ENCODE data around the gene SCYL1. TPM values are rescaled to one million over a fixed set of nuclear protein-coding genes. Genes with fewer than 3 reads are reported as not detected.

The SCYL1 gene
- total RNA-seq, 1 experiment from 2014 or later, result 104 TPM

DNA sequence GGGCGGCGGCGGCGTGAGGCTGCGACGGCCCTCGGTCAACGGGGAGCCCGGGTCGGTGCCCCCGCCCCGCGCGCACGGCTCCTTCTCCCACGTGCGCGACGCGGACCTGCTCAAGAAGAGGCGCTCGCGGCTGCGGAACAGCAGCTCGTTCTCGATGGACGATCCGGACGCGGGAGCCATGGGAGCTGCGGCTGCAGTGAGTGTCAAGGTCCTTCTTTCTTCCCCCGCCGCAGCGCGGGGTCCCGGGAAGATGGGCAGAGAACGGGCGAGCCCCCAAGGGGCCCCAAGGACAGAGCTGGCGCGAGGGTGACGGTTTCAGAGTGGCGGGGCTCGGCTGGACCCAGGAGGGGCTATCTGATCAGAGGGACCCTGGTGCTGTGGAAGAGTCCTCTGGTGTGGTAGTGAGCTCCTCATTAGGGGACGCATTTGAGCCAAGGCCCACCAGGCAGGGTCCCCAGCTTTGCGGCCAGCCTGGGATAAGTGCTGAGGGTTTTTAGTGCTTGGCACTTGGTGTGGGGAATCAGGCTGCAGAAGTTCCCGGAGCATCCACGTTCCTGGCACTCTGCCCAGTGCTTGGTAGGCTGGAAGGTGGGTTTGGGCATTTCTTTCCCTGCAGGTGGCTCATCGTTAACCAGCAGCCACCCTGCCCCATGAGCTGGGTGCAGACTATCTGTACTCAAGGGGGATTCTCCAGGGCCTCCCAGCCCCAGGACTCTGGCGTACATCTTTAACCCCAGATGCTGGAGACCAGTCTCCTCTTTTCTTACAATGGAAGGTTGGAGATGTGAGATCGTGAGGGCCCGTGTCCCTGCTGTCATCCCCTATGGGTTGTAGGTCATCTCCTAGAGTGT, 60.7 kb downstream of the SCYL1 start:
- ATAC-seq (no peak), DNase-seq (ENCODE audit: low read depth, low spot score) (no peak)
- no peak overlapping the region for H3K4me2 ChIP-seq (ENCODE audit: low read length)
- H3K4me3 ChIP-seq (replicated peaks in 1 of 2; ENCODE audit: low read depth in 1 of 2, low read length in 2 of 2), result no peak overlapping the region
- H4K20me1 ChIP-seq (ENCODE audit: insufficient read depth), result no peaks in the 10 kb centered on the region
- no peak overlapping the region for H3K9ac ChIP-seq (ENCODE audit: low read length)
- H2AFZ ChIP-seq (ENCODE audit: low read depth, low read length, poor library complexity, severe bottlenecking), result no peak overlapping the region
- no TSS peak for BruUV-seq (replicated peaks)
- H3K9me3 ChIP-seq (ENCODE audit: control insufficient read depth in 1 of 2, insufficient read depth in 1 of 2, low read depth in 1 of 2, low read length in 2 of 2), result no peaks in the 10 kb centered on the region
- ChIA-PET RAD21 (ENCODE audit: low non-redundant PET in 1 of 2, low total read pairs in 2 of 2, uncharacterized antibody in 2 of 2, unreplicated experiment in 2 of 2) (no interaction called here), CTCF (interaction anchor here (0.9 to 1.2 kb wide), 3 partner anchors 8 to 45 kb away, joined by 3 to 6 read pairs (median 3); no protein-coding TSS in a partner anchor), POLR2A (interaction anchor here (0.9 kb wide), 1 partner anchor 274 kb away, joined by 3 read pairs; the partner anchor contains the start of gene MUS81)
- intact Hi-C loops (cut with micrococcal nuclease), result no loop called here
- TF ChIP-seq ATF3 (IDR thresholded peaks at IDR 0.05), result no peak
- TF ChIP-seq FOSL1 (IDR thresholded peaks at IDR 0.05; ENCODE audit: low read depth), result no peak
- TF ChIP-seq EZH2 (IDR thresholded peaks at IDR 0.05), result no peak
- TF ChIP-seq ZFX (IDR thresholded peaks at IDR 0.05), result no peak
- TF ChIP-seq RAD21 (IDR thresholded peaks at IDR 0.05; ENCODE audit: low read depth), result no peak
- TF ChIP-seq CEBPB (IDR thresholded peaks at IDR 0.05; ENCODE audit: low read depth), result no peak
- TF ChIP-seq ELF1 (IDR thresholded peaks at IDR 0.05; ENCODE audit: borderline replicate concordance, low read depth), result no peak
- no peak for TF ChIP-seq TCF7L2 (IDR thresholded peaks at IDR 0.05; ENCODE audit: borderline replicate concordance, extremely low read depth, insufficient read depth, insufficient read length)
- H3K79me2 ChIP-seq (ENCODE audit: insufficient read depth, low read length), result no peaks in the 10 kb centered on the region
- H3K27me3 ChIP-seq (ENCODE audit: insufficient read depth, low read length), result no peaks in the 10 kb centered on the region
- H3K27ac ChIP-seq (ENCODE audit: low read depth, low read length), result no peak overlapping the region
- no peaks in the 10 kb centered on the region for H3K9me2 ChIP-seq (ENCODE audit: insufficient read depth)
- H3K36me3 ChIP-seq (ENCODE audit: control insufficient read depth in 1 of 2, insufficient read depth in 2 of 2, low read length in 2 of 2), result no peaks in the 10 kb centered on the region; a peak in 2 of 4 replicates
- H3K4me1 ChIP-seq (ENCODE audit: control insufficient read depth in 1 of 2, insufficient read depth in 2 of 2, low read length in 2 of 2), result peaks cover 14 to 25% of the 10 kb centered on the region in 2 experiments

- Histone ChIP-seq H3K36me3 (ENCODE audit: control insufficient read depth in 1 of 2, insufficient read depth in 2 of 2, low read length in 2 of 2) (no peaks in the 10 kb centered on the region; a peak in 1 of 4 replicates), H2AFZ (ENCODE audit: low read depth, low read length, poor library complexity, severe bottlenecking) (no peak overlapping the region), H3K79me2 (ENCODE audit: insufficient read depth, low read length) (no peaks in the 10 kb centered on the region), H4K20me1 (ENCODE audit: insufficient read depth) (no peaks in the 10 kb centered on the region), H3K4me1 (ENCODE audit: control insufficient read depth in 1 of 2, insufficient read depth in 2 of 2, low read length in 2 of 2) (peaks cover 14 to 25% of the 10 kb centered on the region in 2 experiments), H3K27me3 (ENCODE audit: insufficient read depth, low read length) (no peaks in the 10 kb centered on the region), H3K9ac (ENCODE audit: low read length) (no peak overlapping the region), H3K27ac (ENCODE audit: low read depth, low read length) (no peak overlapping the region), H3K9me3 (ENCODE audit: control insufficient read depth in 1 of 2, insufficient read depth in 1 of 2, low read depth in 1 of 2, low read length in 2 of 2) (no peaks in the 10 kb centered on the region), H3K9me2 (ENCODE audit: insufficient read depth) (no peaks in the 10 kb centered on the region), H3K4me2 (ENCODE audit: low read length) (no peak overlapping the region), H3K4me3 (replicated peaks in 1 of 2; ENCODE audit: low read depth in 1 of 2, low read length in 2 of 2) (no peak overlapping the region)
- ChIA-PET CTCF (interaction anchor here (0.9 to 1.0 kb wide), 2 partner anchors 9 to 45 kb away, joined by 3 read pairs; no protein-coding TSS in a partner anchor), RAD21 (ENCODE audit: low non-redundant PET in 1 of 2, low total read pairs in 2 of 2, uncharacterized antibody in 2 of 2, unreplicated experiment in 2 of 2) (no interaction called here), POLR2A (interaction anchor here (0.9 to 1.5 kb wide), 2 partner anchors 12 to 273 kb away, joined by 3 read pairs; partner anchors contain the start of gene MUS81)
- ATAC-seq (no peak), DNase-seq (ENCODE audit: low read depth, low spot score) (no peak)
- intact Hi-C loops (cut with micrococcal nuclease), result no loop called here
- no TSS peak for BruUV-seq (replicated peaks)
- no peak for TF ChIP-seq CEBPB (IDR thresholded peaks at IDR 0.05; ENCODE audit: low read depth)
- TF ChIP-seq, protein P1, sequence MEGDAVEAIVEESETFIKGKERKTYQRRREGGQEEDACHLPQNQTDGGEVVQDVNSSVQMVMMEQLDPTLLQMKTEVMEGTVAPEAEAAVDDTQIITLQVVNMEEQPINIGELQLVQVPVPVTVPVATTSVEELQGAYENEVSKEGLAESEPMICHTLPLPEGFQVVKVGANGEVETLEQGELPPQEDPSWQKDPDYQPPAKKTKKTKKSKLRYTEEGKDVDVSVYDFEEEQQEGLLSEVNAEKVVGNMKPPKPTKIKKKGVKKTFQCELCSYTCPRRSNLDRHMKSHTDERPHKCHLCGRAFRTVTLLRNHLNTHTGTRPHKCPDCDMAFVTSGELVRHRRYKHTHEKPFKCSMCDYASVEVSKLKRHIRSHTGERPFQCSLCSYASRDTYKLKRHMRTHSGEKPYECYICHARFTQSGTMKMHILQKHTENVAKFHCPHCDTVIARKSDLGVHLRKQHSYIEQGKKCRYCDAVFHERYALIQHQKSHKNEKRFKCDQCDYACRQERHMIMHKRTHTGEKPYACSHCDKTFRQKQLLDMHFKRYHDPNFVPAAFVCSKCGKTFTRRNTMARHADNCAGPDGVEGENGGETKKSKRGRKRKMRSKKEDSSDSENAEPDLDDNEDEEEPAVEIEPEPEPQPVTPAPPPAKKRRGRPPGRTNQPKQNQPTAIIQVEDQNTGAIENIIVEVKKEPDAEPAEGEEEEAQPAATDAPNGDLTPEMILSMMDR (IDR thresholded peaks at IDR 0.05 in 2 of 3, conservative IDR thresholded peaks at IDR 0.05 in 1 of 3; ENCODE audit: borderline replicate concordance in 1 of 3, insufficient read depth in 1 of 3, low read depth in 2 of 3, low read length in 2 of 3), result no peak
- TF ChIP-seq SIN3A (IDR thresholded peaks at IDR 0.05; ENCODE audit: low read depth), result no peak
- TF ChIP-seq POLR2A (IDR thresholded peaks at IDR 0.05; ENCODE audit: borderline replicate concordance, extremely low read depth, insufficient read depth, insufficient read length), result no peak
- no peak for TF ChIP-seq POLR2AphosphoS5 (IDR thresholded peaks at IDR 0.05; ENCODE audit: low read depth, low read length)
- TF ChIP-seq EZH2phosphoT487 (IDR thresholded peaks at IDR 0.05; ENCODE audit: borderline replicate concordance), result no peak
- TF ChIP-seq YY1 (IDR thresholded peaks at IDR 0.05; ENCODE audit: extremely low read depth, insufficient replicate concordance, low read depth, low read length), result no peak
- TF ChIP-seq TCF7L2 (IDR thresholded peaks at IDR 0.05; ENCODE audit: borderline replicate concordance, extremely low read depth, insufficient read depth, insufficient read length), result no peak
- TF ChIP-seq EGR1 (IDR thresholded peaks at IDR 0.05; ENCODE audit: low read depth), result no peak
- no peak for TF ChIP-seq ZNF274 (IDR thresholded peaks at IDR 0.05; ENCODE audit: low read depth, low read length)
- TF ChIP-seq RAD21 (IDR thresholded peaks at IDR 0.05; ENCODE audit: low read depth), result no peak
- TF ChIP-seq FOSL1 (IDR thresholded peaks at IDR 0.05; ENCODE audit: low read depth), result no peak
Observed at GRCh38 chr11:65586247-65586630, 61.4 kb downstream of the SCYL1 start.
